Stimulated activated memory B cell treated with anti-CD40 and anti-IgM and Interleukin-4, amounts not matched to agents 10 μg/mL and 1 μg/mL and 100 μg/mL, for 72 hours (primary cell): ENCODE data around the gene IFIT1.
"Not testable (repeated sequence)": the region's sequence is repeated elsewhere in the genome, so short reads cannot be mapped to it uniquely, and the experiment has no call there.

Source experiments
- ATAC-seq: fragments of 150-1000 bp; cut with Tn5 transposase; 2 replicates; pipeline ENCODE4 v1.10.0; 2021
- H3K27ac Mint-ChIP-seq: one replicate; pipeline ENCODE4 v1.8.0; 2022; ENCODE audit warnings: mild to moderate bottlenecking, mixed read lengths
- H3K27me3 Mint-ChIP-seq: one replicate; pipeline ENCODE4 v1.8.0; 2022; ENCODE audit warnings: mixed read lengths
- H3K36me3 Mint-ChIP-seq: one replicate; pipeline ENCODE4 v1.8.0; 2022; ENCODE audit warnings: mixed read lengths
- H3K4me1 Mint-ChIP-seq: one replicate; pipeline ENCODE4 v1.8.0; 2022; ENCODE audit warnings: mixed read lengths
- H3K4me3 Mint-ChIP-seq: one replicate; pipeline ENCODE4 v1.8.0; 2022; ENCODE audit warnings: mild to moderate bottlenecking, moderate library complexity, mixed read lengths
- H3K9me3 Mint-ChIP-seq: one replicate; pipeline ENCODE4 v1.8.0; 2022; ENCODE audit warnings: mixed read lengths

IFIT1 gene

DNA sequence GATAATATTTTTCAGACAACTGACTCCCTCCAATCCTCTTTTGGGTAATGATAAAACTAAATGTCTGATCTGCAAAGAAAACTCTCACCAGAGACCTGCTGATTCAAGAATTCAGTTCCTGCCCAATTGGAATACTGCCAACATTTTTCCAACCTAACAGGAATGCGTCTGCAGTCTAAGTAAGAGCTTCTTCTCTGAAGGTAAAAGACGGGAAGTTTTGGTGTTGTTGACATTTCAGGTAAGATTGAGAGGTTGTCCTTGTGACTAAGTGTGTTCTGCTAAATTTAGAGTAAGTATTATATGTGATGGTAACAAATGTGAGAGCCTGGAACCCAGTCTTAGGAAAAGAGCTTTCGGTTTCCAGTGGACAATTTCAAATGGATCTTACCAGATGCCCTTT is 39.6 kb downstream of the IFIT1 start:
- Mint-ChIP-seq H3K4me3 (no peak overlapping the region), H3K27ac (no peak overlapping the region), H3K27me3 (peaks cover 22% of the 10 kb centered on the region), H3K4me1 (no peaks in the 10 kb centered on the region), H3K36me3 (no peaks in the 10 kb centered on the region), H3K9me3 (no peaks in the 10 kb centered on the region)
- no peak for ATAC-seq

DNA sequence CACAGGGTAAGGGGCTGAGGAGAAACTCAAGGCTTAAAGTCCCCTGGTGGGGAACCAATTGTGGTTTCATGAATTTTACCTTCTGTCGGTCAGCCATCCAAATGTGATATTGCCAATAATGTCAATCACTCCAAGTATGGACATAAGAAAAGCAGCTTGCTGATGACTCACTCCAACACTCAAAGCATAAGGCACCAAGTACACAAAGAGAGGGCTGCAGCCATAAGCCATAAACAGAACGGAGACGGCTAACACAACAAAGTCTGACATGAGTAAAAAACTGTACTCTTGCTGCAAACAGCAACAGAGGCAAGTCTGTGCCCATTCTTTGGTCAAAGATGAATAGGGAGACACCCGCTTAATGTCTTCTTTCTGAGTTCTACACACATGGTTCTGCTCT is 46.1 kb downstream of the IFIT1 start:
- Mint-ChIP-seq H3K27ac (no peak overlapping the region), H3K4me3 (no peak overlapping the region), H3K4me1 (no peaks in the 10 kb centered on the region), H3K36me3 (no peaks in the 10 kb centered on the region), H3K27me3 (peaks cover 33% of the 10 kb centered on the region), H3K9me3 (no peaks in the 10 kb centered on the region)
- ATAC-seq: no peak

DNA sequence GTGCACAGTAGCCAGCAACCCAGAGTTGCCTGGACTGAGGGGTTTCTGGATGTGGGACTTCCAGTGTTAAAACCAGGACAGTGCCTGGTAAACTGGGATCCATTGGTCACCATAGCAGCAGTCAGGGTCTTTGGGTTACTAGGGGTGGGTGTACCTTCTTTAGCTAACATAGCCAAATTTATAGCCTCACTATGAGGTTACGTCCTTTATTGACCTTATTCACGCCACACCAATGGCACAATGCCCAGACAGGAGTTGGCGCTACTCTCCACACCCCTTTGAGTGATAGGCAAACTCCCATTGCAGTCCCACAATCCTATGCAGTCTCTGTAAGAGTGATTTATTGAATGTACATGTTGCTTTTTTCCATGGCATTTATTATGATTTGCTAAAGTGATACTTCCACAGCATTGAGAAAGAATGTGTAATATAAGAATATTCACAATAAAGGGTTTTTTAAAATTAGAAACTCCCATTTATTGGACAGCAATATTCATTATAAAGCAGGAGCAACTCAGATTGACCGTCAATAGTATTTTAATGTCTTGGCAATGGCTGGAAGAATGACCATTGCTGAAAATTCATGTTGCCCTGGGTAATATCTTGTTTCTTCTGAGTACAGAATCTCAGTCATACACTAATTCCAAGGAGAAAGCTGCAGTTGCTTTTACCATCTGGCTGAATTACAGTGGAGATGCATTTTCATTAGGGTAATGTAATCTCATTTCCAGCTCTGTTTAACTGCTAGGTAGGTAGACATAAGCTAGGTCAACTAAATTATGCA is 48.0 kb downstream of the IFIT1 start:
- no peak for ATAC-seq
- no peaks in the 10 kb centered on the region for H3K9me3 Mint-ChIP-seq
- no peaks in the 10 kb centered on the region for H3K4me1 Mint-ChIP-seq
- H3K36me3 Mint-ChIP-seq: no peaks in the 10 kb centered on the region
- H3K4me3 Mint-ChIP-seq: no peak overlapping the region
- no peak overlapping the region for H3K27ac Mint-ChIP-seq
- peaks cover 30% of the 10 kb centered on the region for H3K27me3 Mint-ChIP-seq

DNA sequence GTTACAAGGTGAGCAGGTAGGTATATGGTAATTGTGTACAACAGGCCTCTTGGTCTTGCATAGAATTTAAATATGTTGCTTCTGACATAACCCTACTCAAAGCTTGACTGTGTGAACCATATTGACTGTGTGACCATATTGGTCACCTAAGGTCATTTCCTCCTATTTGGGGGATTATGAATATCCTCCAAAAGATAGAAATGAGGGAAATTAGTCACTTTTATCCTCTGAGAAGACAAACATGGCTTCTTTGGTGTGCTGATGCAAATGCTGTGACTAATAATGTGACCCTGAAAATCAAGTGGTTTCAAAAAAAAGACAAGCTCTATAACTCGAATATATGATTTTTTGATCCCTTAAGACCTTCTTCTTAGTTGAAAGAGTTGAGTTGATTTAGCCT is 49.9 kb downstream of the IFIT1 start:
- Mint-ChIP-seq H3K36me3 (no peaks in the 10 kb centered on the region), H3K9me3 (peaks cover 2% of the 10 kb centered on the region), H3K27me3 (peaks cover 12% of the 10 kb centered on the region), H3K4me1 (no peaks in the 10 kb centered on the region), H3K4me3 (no peak overlapping the region), H3K27ac (no peak overlapping the region)
- ATAC-seq: no peak

DNA sequence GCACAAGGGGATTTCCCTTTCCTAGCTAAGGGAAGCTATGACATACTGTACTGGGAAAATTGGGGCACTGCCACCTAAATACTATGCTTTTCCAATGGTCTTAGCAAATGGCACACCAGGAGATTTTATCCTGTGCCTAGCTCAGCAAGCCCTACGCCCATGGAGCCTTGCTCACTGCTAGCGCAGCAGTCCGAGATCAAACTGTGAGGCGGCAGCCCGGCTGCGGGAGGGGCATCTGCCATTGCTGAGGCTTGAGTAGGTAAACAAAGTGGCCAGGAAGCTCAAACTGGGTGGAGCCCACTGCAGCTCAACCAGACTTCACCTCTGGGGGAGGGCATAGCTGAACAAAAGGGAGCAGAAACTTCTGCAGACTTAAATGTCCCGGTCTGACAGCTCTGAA is 52.4 kb downstream of the IFIT1 start:
- H3K27ac Mint-ChIP-seq, H3K4me1 Mint-ChIP-seq, H3K4me3 Mint-ChIP-seq, H3K36me3 Mint-ChIP-seq, H3K9me3 Mint-ChIP-seq, ATAC-seq: not testable (repeated sequence)
- peaks cover 12% of the 10 kb centered on the region for H3K27me3 Mint-ChIP-seq

DNA sequence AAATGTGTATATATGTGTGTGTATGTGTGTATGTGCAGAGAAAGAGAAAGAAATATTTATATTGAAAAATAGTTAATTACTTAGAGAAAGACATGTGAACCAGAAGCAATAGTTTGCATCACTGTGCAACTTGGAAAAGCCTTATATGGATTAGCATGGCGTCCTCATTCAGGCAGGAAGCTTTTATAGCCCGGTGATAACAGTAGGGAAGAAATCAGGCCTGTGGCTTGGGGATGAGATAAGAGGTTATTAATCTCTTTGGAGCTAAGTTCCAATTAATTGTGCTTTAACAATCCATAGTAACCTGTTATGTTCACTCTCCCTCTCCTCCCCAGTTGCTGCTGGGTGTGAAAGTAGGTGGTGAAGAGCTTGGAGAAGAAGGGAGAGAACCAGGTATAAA is 58.5 kb downstream of the IFIT1 start:
- no peak for ATAC-seq
- Mint-ChIP-seq H3K4me3 (no peak overlapping the region), H3K27me3 (no peaks in the 10 kb centered on the region), H3K36me3 (no peaks in the 10 kb centered on the region), H3K27ac (no peak overlapping the region), H3K9me3 (no peaks in the 10 kb centered on the region), H3K4me1 (peaks cover 7% of the 10 kb centered on the region)

DNA sequence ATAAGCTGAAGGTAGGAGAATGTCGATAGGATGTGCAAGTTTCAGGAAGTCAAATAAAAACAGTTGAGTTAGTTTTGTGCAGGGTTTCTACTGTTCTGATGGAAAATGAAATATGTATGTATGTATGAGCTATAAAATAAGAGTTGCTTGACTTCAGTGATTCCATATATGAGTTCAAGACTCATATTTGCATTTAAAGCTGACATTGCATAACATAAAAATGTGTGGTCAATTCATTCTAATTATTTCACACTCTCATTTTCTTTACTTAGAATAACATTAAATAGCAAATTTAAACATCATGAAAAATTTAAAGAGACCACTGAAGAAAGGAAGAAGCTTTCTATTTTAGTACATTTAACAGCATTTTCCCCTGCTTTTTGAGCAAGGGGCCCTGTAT is 59.8 kb downstream of the IFIT1 start:
- Mint-ChIP-seq H3K4me3 (no peak overlapping the region), H3K9me3 (no peaks in the 10 kb centered on the region), H3K27ac (no peak overlapping the region), H3K4me1 (peaks cover 7% of the 10 kb centered on the region), H3K27me3 (no peaks in the 10 kb centered on the region), H3K36me3 (no peaks in the 10 kb centered on the region)
- ATAC-seq: no peak

DNA sequence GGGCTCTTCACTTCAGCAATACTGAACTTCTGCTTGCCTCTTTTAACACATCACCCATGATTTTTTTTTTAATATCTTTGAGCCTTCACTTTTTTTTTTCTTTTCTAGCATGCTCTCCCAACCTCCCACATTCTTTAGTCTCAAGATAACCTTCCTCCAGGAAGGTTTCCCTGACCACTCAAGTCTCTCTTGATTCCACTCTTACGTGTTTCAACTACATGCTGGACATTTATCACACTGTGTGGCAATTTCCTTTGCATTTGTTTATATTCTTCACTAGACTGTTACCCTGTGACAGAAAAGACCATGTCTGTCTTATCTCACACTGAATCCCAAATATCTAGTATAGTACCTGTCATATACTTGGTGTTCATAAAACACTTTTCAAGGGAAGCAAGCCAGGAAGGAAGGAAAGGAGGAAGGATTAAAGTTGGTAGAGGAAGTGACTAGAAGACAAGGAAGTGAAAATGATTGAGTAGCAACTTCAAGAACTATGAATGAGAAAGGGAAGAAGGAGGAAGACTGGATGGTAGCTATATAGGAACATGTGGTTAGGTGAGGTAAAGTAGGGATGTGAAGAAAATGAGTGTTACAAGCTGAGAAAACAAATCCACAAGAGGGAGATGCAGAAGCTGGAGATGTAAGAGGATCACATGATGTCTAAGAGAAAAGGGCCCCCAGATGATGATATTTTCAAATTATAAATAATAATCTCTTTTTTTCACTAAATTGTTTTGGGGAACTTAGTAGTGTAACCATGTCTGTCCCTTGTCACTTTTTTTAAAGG is 62.3 kb downstream of the IFIT1 start:
- H3K27me3 Mint-ChIP-seq: peaks cover 10% of the 10 kb centered on the region
- no peaks in the 10 kb centered on the region for H3K9me3 Mint-ChIP-seq
- ATAC-seq: no peak
- H3K4me3 Mint-ChIP-seq: no peak overlapping the region
- H3K27ac Mint-ChIP-seq: no peak overlapping the region
- peaks cover 7% of the 10 kb centered on the region for H3K4me1 Mint-ChIP-seq
- H3K36me3 Mint-ChIP-seq: no peaks in the 10 kb centered on the region
